ENCODE results near the gene DCLK3.

DCLK3 gene

DNA sequence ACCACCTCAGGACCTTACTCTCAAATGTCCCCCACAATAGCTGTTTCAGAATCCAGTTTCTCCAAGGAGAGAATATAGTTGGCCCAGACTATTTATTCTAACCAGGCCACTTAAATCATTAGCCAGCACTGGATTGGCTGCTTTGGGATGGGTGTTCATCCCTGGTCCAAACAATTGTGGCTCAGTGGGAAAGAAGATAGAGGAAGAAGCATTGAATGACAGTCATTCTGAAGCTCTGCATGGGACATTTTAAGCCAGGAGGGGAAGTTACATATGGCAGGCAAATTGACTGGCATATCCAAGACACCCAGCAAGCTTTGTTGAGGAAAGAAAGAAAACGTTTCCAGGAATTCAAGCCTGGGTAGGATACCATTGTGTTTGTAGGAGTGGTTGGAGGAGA, 5.6 kb upstream of the DCLK3 start:
- no peak for DNase-seq (ENCODE audit: low read depth)

- no peak for DNase-seq (ENCODE audit: low read depth)
Observed at GRCh38 chr3:36765104-36765503, 751 bp upstream of the DCLK3 start.

DNA sequence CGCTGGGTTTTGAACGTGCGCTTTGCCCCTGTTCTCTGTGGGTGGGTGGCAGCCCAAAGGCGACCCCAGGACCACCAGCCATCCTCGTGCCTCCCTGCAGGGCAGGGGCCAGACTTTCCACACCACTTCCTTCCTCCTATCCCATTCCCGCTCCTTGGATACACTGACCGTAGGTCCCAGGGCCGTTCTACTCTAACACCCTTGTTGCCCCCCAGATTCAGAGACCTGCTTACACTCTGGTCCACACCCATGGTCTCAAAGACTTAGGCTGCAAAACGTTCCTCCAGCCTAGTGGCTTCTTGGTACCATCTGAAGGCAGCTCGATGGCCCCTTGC, 318 bp upstream of the DCLK3 start:
- DNase-seq (ENCODE audit: low read depth) = no peak

DNA sequence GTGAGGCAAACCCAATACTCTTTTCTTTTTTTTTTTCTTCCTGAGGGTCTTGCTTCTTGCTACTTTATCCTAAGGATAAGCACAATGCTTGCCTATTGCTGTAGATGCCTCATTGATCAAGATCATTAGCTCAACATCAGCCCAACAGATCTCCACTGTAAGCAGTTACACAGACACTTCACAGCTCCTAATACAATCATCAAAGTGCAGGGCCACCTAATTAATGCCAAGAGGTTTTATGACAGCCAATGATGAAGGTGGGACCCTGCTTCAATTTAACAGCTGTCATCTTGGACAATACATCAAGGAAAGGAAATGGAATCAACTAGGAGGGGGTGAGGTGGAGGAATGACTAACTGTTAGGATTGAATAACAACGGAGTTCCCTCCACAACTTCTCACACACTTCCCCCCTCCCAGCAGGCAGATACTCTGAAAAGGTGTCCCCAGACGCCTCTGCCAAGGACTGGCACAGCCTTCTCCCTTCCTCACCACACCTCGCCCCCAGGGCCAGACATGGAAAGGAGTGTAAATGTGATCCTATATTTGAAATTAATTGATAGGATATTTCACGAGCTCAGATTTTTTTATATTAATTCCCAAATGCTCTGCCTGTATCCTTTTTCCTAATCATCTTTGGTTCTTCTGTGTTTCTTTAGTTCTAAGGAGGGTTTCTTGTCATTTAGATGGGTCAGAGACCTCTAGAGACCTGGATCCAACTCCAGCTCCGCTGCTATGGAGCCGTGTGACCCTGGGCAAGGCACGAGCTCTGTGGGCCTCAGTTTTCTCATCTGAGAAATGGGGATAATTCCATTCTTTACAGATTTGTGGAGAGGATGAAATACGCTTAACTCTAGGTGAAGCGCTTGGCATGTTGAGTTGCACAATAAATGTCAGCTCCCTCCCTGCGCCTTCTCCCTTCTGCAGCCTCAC, 1.2 kb downstream of the DCLK3 start:
- no peak for DNase-seq (ENCODE audit: low read depth)

GRCh38 chr3:36761779-36762178, 2.6 kb downstream of the DCLK3 start:
- no peak for DNase-seq (ENCODE audit: low read depth)

DNA sequence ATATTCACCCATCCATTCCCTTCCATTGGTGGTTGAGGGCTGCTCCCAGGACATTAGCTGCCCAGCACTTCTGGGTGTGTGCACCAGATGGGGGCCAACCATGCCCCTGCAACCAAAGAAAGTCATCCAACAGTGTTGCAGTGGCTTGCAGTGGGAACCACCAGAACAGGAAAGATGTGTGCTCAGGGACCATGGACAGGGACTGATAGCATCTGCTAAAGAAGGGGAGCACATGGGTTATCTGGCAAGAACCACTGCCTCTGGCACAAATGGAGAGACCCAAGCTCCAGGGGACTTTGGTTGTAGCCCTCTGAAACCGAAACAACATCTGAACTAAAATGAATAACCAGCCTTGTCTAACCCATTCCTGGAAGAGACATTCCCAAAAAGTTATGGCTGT, 8.1 kb downstream of the DCLK3 start:
- no peak for DNase-seq (ENCODE audit: low read depth)

DNA sequence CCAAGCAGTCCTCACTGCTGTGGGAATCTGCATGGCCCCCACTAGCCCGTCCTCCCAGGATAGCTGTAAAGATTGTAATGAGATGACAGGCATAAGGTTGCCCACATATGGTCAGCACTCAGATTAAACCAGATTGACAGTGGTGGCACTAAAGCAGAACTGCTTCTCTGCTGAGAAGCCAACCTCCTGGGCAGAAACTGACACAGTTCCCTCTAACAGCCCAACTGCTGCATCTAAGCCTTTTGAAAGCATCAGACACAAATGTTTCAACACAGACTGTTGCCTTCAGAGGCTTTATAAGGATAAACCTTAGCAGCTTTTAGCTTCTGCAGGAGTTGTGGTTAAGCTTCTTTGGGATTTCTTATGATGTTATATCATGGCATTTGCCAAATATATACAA, 13.0 kb downstream of the DCLK3 start:
- DNase-seq (ENCODE audit: low read depth) = no peak

DNA sequence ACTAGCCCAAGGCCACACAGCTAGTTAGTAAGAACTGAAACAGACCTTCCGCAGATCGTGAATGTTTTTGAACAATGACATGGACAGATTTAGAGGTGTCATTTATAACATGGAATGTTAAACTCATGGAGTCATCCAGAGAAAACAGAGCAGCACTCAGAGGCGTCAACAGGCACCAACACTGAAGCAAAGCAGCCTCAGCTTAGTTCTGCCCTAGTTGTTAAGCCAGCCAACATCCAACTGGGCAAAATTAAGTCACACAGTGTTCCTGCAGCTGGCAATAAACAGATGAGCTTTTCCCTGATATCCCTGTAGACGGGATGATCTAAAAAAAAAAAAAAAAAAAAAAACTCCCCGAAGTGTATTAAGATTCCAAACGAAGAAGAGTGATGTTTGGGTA, 13.6 kb downstream of the DCLK3 start:
- DNase-seq (ENCODE audit: low read depth) = no peak

- no peak for DNase-seq (ENCODE audit: low read depth)
Observed at GRCh38 chr3:36744763-36745162, 19.6 kb downstream of the DCLK3 start.

DNA sequence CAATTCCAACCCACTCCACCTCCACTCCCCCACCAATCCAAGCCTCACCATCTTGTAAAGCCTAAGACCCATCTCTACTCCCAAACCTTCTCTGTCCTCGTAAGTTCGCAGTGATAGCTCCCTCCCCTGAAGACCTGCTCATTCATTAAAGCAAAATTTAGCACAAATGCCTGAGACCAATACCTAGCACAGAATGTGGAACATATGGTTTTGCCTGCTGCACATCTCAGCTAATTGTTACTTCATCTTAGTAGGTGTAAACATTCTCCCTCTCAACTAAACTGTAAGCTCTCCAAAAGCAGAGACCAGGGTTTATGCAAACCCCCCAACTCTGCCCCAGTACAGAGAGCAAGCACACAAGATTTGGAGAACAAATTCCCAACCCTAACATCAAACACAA, 20.5 kb downstream of the DCLK3 start:
- DNase-seq (ENCODE audit: low read depth) = no peak

GRCh38 chr3:36741285-36741684, 23.1 kb downstream of the DCLK3 start:
- DNase-seq (ENCODE audit: low read depth) = no peak

DNA sequence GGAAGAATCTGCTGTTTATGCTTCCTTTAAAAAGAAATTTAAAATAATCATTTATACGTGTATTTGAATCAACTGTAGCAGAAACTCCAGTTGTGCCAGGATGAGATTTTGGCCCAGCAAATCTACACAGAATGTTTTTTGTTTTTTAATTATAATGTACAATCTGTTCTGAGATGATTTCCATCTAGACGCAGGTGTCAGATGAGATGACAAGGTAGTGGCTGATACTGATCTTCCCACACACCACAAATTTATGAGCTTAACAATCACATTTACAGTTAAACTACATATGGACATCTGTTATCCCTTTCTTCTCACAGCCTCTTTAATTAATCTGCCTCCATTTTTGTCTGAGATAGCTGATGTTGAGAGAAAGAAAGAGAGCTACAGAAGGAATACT, 23.6 kb downstream of the DCLK3 start:
- no peak for DNase-seq (ENCODE audit: low read depth)

DNA sequence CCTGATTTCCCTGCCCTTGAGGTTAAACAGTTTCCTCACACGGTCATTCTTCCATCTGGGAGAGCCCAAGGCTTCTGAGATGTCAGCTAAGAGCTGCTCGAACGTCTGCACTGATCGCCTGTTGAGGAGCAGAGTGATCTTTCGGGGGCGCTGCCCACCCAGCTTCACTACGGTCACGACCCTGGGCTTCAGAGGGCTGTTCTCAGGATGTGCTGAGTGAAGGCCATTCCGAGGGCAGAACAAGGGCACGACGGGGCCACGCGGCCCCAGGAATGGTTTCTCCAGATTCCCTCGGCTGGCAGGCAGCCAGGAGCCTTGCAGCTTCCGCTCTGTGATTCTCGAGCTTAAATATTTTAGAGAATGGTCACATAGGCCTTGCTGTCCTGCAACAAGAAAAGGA, 25.7 kb downstream of the DCLK3 start:
- DNase-seq (ENCODE audit: low read depth) = peak; percentile 18

GRCh38 chr3:36736301-36736700, 28.1 kb downstream of the DCLK3 start:
- peak; percentile 17 for DNase-seq (ENCODE audit: low read depth)

DNA sequence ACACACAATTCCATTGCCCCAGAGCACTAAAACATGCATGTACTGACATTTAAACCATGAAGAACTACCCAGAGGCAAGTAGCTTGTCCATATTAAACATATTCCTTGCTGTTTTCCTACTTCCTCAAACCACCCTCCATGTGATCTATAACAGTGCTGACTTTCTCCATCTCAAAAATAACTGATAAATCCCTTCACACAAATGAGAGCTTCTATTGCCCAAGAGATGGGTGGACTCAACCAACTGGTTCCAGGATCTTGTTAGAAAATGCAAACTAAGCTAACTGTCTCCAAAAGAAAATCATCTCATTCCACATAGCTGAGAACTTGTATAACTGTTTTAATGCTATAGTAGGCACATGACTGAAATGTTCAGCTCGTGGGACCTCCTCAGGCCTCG, 29.6 kb downstream of the DCLK3 start:
- no peak for DNase-seq (ENCODE audit: low read depth)

GRCh38 chr3:36733723-36734122, 30.6 kb downstream of the DCLK3 start:
- DNase-seq (ENCODE audit: low read depth) = no peak

DNA sequence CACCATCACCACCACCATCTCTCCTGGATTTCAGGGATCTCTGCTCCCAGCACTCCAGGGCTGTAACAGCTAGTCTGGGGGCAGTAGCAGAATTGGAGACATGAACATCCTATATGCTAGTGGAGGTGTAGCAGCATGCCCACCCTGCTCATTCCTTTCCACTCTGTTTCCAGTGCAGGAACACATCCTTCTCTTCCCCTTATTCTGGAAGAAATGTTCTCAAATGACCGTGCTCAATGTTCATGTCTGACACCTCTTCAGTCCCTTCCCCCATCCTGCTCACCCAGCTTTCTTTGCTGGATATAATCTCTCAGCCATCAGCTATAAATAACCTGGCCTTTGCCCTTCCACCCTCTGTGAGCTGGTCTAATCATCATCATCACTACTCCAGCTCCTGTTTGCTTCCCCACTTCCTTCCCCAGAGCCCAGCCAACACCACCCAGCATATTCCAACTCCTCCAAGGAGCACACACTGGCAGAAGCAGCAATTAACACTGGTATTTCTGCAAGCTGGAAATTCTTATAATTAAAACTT, 31.1 kb downstream of the DCLK3 start:
- DNase-seq (ENCODE audit: low read depth) = no peak

DNA sequence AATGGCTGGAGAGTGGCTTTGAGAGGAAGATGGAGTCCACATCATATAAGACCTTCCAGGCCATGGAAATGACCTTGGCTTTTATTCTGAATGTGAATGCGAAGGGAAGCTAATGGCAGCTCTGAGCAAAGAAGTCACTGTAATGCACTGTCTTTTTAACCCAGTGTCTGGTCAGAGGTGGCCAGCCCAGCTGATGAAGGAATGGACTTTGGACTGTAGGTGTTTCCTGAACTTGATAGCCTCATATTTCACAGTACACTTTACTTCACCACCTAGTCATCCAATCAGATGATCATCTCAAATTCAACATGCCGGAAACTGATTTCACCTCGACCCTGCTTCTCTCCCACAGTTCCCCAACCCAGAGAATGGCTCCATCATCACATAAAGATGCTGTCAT, 33.4 kb downstream of the DCLK3 start:
- DNase-seq (ENCODE audit: low read depth) = no peak

GRCh38 chr3:36729204-36730056, 34.9 kb downstream of the DCLK3 start:
- peak; percentile 67 for DNase-seq (ENCODE audit: low read depth)

DNA sequence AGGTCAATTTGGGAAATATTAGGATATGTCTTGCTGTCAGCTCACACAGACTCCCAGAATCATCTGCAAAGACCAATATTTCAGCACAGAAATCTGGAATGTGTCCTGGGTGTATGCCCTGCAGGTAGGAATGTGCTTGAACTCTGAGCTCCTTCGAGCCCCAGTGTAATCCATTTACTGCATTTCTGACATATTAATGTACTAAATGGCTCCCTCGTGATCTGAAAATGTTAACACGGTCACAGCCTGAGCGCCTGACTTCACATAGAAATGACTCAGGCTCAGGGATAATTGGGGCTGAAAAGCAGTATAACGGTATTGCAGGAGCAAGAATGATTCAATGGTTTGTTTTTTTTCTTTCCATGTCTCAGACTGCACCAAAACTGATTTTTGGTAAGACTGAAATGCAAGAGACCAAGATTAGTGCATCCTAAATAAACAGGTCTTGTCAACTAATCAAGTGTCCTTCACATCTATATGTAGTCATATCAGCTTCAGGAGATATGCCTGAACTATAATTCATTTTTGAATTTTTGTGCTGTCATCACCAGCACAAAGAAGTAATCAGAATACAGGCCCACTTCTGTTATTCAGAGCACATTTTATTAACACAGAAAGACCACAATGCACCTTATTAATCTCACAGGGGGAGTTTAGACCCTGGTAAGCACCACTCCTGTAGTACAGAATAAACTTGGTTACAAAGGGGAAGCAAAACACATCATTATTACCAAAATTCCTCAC, 49.8 kb downstream of the DCLK3 start:
- DNase-seq (ENCODE audit: low read depth) = peak; percentile 55

- no peak for DNase-seq (ENCODE audit: low read depth)
Observed at GRCh38 chr3:36713904-36714303, 50.4 kb downstream of the DCLK3 start.

DNA sequence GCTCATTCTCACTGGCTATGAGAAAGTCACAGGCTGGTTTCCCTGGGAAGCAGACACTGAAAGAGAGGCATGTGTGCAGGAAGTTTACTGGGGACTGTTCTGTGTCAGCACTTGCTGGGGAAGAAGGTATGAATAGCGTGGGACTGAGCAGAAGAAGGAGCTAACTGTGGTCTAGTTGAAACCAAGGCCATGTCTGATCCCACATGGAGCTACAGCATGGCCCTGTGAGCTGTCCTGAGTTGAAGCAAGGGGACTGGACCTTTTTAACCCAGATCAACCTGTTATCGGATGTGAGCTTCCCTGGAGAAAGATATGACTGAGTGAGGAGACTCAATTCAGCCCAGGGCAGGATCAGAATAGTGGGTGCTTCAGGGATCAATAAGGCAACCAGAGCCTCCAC, 53.7 kb downstream of the DCLK3 start:
- DNase-seq (ENCODE audit: low read depth) = no peak

Measured in iris pigment epithelial cell (primary cell).